Natural killer cell (primary cell): ENCODE measurements around the gene NPAS3. TPM values are rescaled to one million over a fixed set of nuclear protein-coding genes. Genes with fewer than 3 reads are reported as not detected.

ENCODE experiments used
- ATAC-seq, 3 donors: fragments of 150-1000 bp in 2 of 3; fragments of 200-7000 bp in 1 of 3; cut with Tn5 transposase; 1 replicate in 1 of 3; 2 replicates in 2 of 3; pipeline ENCODE4 v1.10.0; 2021; ENCODE audit warnings: mild to moderate bottlenecking in 2 of 3, moderate library complexity in 2 of 3
- DNase-seq, 2 donors: peaks; one replicate each; pipeline versions ENCODE4 v3.0.0 to v3.0.0-alpha.2; 2013 to 2021; ENCODE audit warnings: mixed read lengths in 1 of 2
- H3K27ac ChIP-seq: one replicate; pipeline ENCODE4 v1.5.1; 2013; ENCODE audit warnings: mild to moderate bottlenecking, low read length
- H3K27me3 ChIP-seq: one replicate; pipeline ENCODE4 v1.6.1; 2013; ENCODE audit warnings: low read length; ENCODE audit not compliant: control insufficient read depth, insufficient read depth
- H3K36me3 ChIP-seq: one replicate; pipeline ENCODE4 v1.6.1; 2013; ENCODE audit warnings: low read length; ENCODE audit not compliant: control insufficient read depth, insufficient read depth
- H3K4me1 ChIP-seq: one replicate; pipeline ENCODE4 v1.6.1; 2013; ENCODE audit warnings: low read length; ENCODE audit not compliant: control insufficient read depth, insufficient read depth
- H3K4me3 ChIP-seq: one replicate; pipeline ENCODE4 v1.5.1; 2013; ENCODE audit warnings: low read length
- H3K9me3 ChIP-seq: one replicate; pipeline ENCODE4 v1.6.1; 2013; ENCODE audit warnings: low read length; ENCODE audit not compliant: control insufficient read depth, insufficient read depth
- H3K27ac Mint-ChIP-seq, 2 donors: one replicate each; pipeline ENCODE4 v1.8.0; 2022; ENCODE audit warnings: mild to moderate bottlenecking in 2 of 2, mixed read lengths in 2 of 2, moderate library complexity in 1 of 2
- H3K27me3 Mint-ChIP-seq, 2 donors: one replicate each; pipeline ENCODE4 v1.8.0; 2022; ENCODE audit warnings: low read depth in 2 of 2, mixed read lengths in 2 of 2
- H3K36me3 Mint-ChIP-seq: one replicate; pipeline ENCODE4 v1.8.0; 2022; ENCODE audit warnings: mixed read lengths
- H3K4me1 Mint-ChIP-seq, 2 donors: one replicate each; pipeline ENCODE4 v1.8.0; 2022; ENCODE audit warnings: mixed read lengths in 2 of 2
- H3K4me3 Mint-ChIP-seq: one replicate; pipeline ENCODE4 v1.8.0; 2022; ENCODE audit warnings: mild to moderate bottlenecking, moderate library complexity, mixed read lengths
- H3K9me3 Mint-ChIP-seq, 2 donors: one replicate each; pipeline ENCODE4 v1.8.0; 2022; ENCODE audit warnings: mixed read lengths in 2 of 2
- WGBS: methylation state at CpG from one replicate; pipeline ENCODE4 v1.1.7; 2013; ENCODE audit warnings: missing lambda C conversion rate; ENCODE audit not compliant: insufficient coverage; 5-methylcytosine and 5-hydroxymethylcytosine counted together
- intact Hi-C: fragments of 100-400 bp; cut with micrococcal nuclease; formaldehyde crosslinking; loops from one replicate; pipeline ENCODE4 v1.14.2; 2022
- total RNA-seq, 4 donors: library from RNA; stranded (reverse); fragments of 120-200 nt in 1 of 4; gene quantifications; one replicate each; pipeline versions ENCODE4 v1.2.3 to v1.2.4, GENCODE V29; 2013 to 2022
- TF ChIP-seq, protein P1 (sequence below): fragments of 200-600 bp; IDR thresholded peaks from one replicate; pipeline ENCODE4 v1.8.0; 2022; ENCODE audit warnings: antibody characterized with exemption

The NPAS3 gene
- total RNA-seq, 3 donors from 2014 or later (not counting 1 experiment from before 2014, with no cell fraction given) = not detected

DNA sequence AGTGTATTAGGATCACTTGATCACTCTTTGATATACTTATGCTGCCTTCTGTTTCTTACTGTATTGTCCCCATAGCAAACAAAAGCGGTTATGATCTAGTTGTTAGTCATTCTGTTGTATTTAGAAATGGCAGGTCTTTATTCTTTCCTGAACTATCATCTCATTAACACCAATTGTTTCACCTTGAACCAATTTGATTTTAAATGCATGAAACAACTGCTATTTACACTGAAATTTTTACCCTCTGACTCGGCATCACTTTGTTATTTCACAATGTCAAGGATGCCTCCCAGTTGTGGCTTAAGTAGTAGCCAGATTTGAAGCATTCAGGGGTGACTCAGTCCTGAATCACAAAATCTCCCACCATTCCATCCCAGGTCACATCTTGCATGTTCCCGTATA, 708.7 kb downstream of the NPAS3 start:
- intact Hi-C loops = no loop called here
- H3K36me3 ChIP-seq = no peaks in the 10 kb centered on the region

DNA sequence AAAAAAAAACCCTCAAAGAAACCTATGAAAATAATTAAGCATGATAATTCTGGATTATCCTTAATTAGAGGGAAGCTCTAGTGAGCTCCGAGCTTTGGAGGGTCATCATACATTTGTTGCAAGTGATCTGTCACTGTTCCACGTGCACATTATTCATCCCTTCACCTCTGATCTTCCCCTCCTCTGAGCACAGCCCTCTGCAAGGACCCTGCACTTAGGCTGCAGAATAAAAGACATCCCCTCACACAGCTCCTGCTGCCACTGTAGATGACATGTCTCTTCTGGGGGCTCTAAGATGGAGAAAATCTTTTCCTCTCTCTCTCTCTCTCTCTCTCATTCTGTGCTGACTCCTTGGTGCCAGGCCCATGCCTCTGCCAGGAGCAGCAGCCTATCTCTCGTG, 711.8 kb downstream of the NPAS3 start:
- Histone ChIP-seq H3K4me1 (no peaks in the 10 kb centered on the region), H3K27ac (no peak overlapping the region), H3K4me3 (no peak overlapping the region), H3K36me3 (no peaks in the 10 kb centered on the region), H3K27me3 (no peaks in the 10 kb centered on the region), H3K9me3 (peaks cover 2% of the 10 kb centered on the region)
- H3K27ac Mint-ChIP-seq = no peak overlapping the region
- ATAC-seq = no peak
- TF ChIP-seq, protein P1, sequence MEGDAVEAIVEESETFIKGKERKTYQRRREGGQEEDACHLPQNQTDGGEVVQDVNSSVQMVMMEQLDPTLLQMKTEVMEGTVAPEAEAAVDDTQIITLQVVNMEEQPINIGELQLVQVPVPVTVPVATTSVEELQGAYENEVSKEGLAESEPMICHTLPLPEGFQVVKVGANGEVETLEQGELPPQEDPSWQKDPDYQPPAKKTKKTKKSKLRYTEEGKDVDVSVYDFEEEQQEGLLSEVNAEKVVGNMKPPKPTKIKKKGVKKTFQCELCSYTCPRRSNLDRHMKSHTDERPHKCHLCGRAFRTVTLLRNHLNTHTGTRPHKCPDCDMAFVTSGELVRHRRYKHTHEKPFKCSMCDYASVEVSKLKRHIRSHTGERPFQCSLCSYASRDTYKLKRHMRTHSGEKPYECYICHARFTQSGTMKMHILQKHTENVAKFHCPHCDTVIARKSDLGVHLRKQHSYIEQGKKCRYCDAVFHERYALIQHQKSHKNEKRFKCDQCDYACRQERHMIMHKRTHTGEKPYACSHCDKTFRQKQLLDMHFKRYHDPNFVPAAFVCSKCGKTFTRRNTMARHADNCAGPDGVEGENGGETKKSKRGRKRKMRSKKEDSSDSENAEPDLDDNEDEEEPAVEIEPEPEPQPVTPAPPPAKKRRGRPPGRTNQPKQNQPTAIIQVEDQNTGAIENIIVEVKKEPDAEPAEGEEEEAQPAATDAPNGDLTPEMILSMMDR = no peak
- H3K27me3 Mint-ChIP-seq = no peaks in the 10 kb centered on the region
- no peak overlapping the region for H3K4me3 Mint-ChIP-seq
- DNase-seq = no peak
- H3K9me3 Mint-ChIP-seq = peaks cover 3 to 4% of the 10 kb centered on the region in 2 donors
- intact Hi-C loops = no loop called here
- H3K4me1 Mint-ChIP-seq = no peaks in the 10 kb centered on the region
- H3K36me3 Mint-ChIP-seq = no peaks in the 10 kb centered on the region
- WGBS = 72% methylated on average over 3 of the region's 3 CpGs

More for the DNA sequence above, 708.7 kb downstream of the NPAS3 start:
- no peak overlapping the region for H3K4me3 Mint-ChIP-seq
- no peak overlapping the region for H3K4me3 ChIP-seq
- H3K9me3 Mint-ChIP-seq = peaks cover 6% of the 10 kb centered on the region in 2 donors
- H3K4me1 ChIP-seq = no peaks in the 10 kb centered on the region
- H3K4me1 Mint-ChIP-seq = no peaks in the 10 kb centered on the region
- H3K27me3 ChIP-seq = no peaks in the 10 kb centered on the region
- H3K27ac ChIP-seq = no peak overlapping the region
- 71% methylated on average over 2 of the region's 3 CpGs for WGBS
- DNase-seq (no peak), ATAC-seq (no peak)
- no peaks in the 10 kb centered on the region for H3K27me3 Mint-ChIP-seq
- H3K27ac Mint-ChIP-seq = no peak overlapping the region
- H3K36me3 Mint-ChIP-seq = no peaks in the 10 kb centered on the region
- TF ChIP-seq, protein P1 = no peak
- peaks cover 2% of the 10 kb centered on the region for H3K9me3 ChIP-seq

DNA sequence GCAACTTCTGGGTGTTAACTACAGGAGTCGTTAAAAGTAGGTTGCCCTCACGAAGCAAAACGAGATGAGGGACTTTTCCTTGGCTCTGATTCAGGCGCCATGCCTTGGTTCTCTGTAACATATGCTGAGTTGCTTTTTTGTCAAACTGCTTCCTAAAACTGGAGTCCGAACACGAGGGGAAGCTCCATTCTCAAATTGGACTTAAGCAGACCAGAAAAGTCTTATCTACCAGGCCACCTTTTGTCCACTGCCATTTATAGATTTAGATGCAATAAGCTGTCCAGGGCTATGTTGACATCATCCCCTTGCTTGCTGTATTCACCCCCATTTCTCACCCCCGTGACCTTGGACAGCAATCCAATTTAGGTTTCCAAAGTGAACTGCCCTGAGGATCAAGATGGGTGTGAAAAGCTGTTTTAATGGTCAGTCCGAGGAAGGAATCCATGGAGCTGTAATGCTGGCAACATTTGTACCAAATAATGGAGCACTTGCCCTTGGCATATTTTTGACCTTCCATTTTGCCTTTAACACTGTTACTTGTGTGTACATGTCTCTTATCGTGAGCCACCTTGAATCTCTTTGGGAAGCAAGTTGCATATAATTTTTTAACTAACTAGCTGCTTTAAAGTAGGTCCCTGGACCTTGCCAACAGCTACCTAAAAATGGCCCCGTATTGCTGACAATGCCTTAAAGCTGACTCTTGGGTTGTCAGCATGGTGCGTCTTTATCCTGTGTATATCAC, 714.1 kb downstream of the NPAS3 start:
- Histone ChIP-seq H3K4me1 (no peaks in the 10 kb centered on the region), H3K36me3 (no peaks in the 10 kb centered on the region), H3K27ac (no peak overlapping the region), H3K4me3 (no peak overlapping the region), H3K9me3 (peaks cover 2% of the 10 kb centered on the region), H3K27me3 (no peaks in the 10 kb centered on the region)
- no peak overlapping the region for H3K4me3 Mint-ChIP-seq
- H3K4me1 Mint-ChIP-seq = no peaks in the 10 kb centered on the region
- no peak for DNase-seq
- H3K27me3 Mint-ChIP-seq = no peaks in the 10 kb centered on the region
- no peak overlapping the region for H3K27ac Mint-ChIP-seq
- peaks cover 4 to 5% of the 10 kb centered on the region in 2 donors for H3K9me3 Mint-ChIP-seq
- H3K36me3 Mint-ChIP-seq = no peaks in the 10 kb centered on the region
- WGBS = 82% methylated on average over 11 of the region's 11 CpGs
- intact Hi-C loops = no loop called here
- TF ChIP-seq, protein P1 = no peak
- ATAC-seq = no peak

DNA sequence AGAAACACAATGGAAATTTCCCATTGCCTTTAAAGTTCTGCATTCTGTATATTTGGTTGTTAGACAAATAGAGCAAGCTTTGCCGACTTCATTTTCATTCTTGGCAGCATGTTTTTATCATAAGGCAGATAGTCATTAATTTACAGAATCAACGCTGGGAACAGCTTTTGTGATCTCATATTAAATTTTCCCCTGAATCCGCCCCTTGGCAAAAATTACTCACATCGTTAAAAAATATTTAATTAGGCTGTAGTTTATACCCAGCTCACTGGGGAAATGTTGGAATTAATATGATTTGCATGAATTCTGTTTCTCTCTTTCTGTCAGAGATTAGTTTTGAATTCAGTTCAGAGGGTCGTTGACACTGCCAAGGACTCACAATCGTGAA, 714.6 kb downstream of the NPAS3 start:
- peaks cover 4 to 5% of the 10 kb centered on the region in 2 donors for H3K9me3 Mint-ChIP-seq
- H3K4me3 Mint-ChIP-seq = no peak overlapping the region
- 92% methylated on average over 4 of the region's 6 CpGs for WGBS
- TF ChIP-seq, protein P1 = no peak
- H3K27me3 Mint-ChIP-seq = no peaks in the 10 kb centered on the region
- intact Hi-C loops = no loop called here
- ATAC-seq (no peak), DNase-seq (no peak)
- no peaks in the 10 kb centered on the region for H3K4me1 ChIP-seq
- H3K27ac ChIP-seq = no peak overlapping the region
- H3K4me3 ChIP-seq = no peak overlapping the region
- no peaks in the 10 kb centered on the region for H3K4me1 Mint-ChIP-seq
- H3K9me3 ChIP-seq = peaks cover 2% of the 10 kb centered on the region
- no peaks in the 10 kb centered on the region for H3K36me3 Mint-ChIP-seq
- H3K27ac Mint-ChIP-seq = no peak overlapping the region
- no peaks in the 10 kb centered on the region for H3K27me3 ChIP-seq
- H3K36me3 ChIP-seq = no peaks in the 10 kb centered on the region
